ENCODE data around the gene VAT1L. TPM values are rescaled to one million over a fixed set of nuclear protein-coding genes. Genes with fewer than 3 reads are reported as not detected.
A peak's percentile ranks its signal among the peaks of the same experiment; 100 is the strongest.

VAT1L gene
- total RNA-seq, 1 experiment from 2014 or later = 0.10 TPM

DNA sequence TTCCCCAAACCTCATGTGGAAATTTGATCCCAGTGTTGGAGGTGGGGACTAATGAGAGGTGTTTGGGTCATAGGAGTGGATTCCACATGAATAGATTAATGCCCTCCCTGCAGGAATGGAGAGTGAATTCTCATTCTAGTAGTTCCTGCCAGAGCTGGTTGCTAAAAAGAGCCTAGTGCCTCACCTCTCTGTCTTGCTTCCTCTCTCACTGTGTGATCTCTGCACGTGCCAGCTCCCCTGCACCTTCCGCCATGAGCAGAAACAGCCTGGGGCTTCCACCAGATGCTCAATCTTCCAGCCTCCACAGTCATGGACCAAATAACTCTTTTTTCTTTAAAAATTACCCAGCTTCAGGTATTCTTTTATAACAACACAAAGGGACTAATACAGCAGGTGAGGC, 161.1 kb downstream of the VAT1L start:
- Histone ChIP-seq H3K9me2 (ENCODE audit: insufficient read depth) (no peaks in the 10 kb centered on the region), H2AFZ (ENCODE audit: low read depth, low read length, poor library complexity, severe bottlenecking) (no peak overlapping the region), H3K27ac (ENCODE audit: low read depth, low read length) (no peak overlapping the region), H3K4me1 (ENCODE audit: control insufficient read depth in 1 of 2, insufficient read depth in 2 of 2, low read length in 2 of 2) (no peaks in the 10 kb centered on the region), H3K9ac (ENCODE audit: low read length) (no peak overlapping the region), H3K4me3 (replicated peaks in 1 of 2; ENCODE audit: low read depth in 1 of 2, low read length in 2 of 2) (no peak overlapping the region), H3K27me3 (ENCODE audit: insufficient read depth, low read length) (peaks cover 56% of the 10 kb centered on the region), H3K36me3 (ENCODE audit: control insufficient read depth in 1 of 2, insufficient read depth in 2 of 2, low read length in 2 of 2) (no peaks in the 10 kb centered on the region), H3K9me3 (ENCODE audit: control insufficient read depth in 1 of 2, insufficient read depth in 1 of 2, low read depth in 1 of 2, low read length in 2 of 2) (no peaks in the 10 kb centered on the region), H4K20me1 (ENCODE audit: insufficient read depth) (no peaks in the 10 kb centered on the region), H3K4me2 (ENCODE audit: low read length) (no peak overlapping the region), H3K79me2 (ENCODE audit: insufficient read depth, low read length) (no peaks in the 10 kb centered on the region)
- POLR2A ChIA-PET = no interaction called here
- DNase-seq (ENCODE audit: low read depth, low spot score) (no peak), ATAC-seq (no peak)
- CTCF ChIA-PET = no interaction called here
- intact Hi-C loops (cut with micrococcal nuclease) = no loop called here
- RAD21 ChIA-PET (ENCODE audit: low non-redundant PET in 1 of 2, low total read pairs in 2 of 2, uncharacterized antibody in 2 of 2, unreplicated experiment in 2 of 2) = no interaction called here
- BruUV-seq (replicated peaks) = no TSS peak
- no peak for TF ChIP-seq ELF1 (IDR thresholded peaks at IDR 0.05; ENCODE audit: borderline replicate concordance, low read depth)
- no peak for TF ChIP-seq YY1 (IDR thresholded peaks at IDR 0.05; ENCODE audit: extremely low read depth, insufficient replicate concordance, low read depth, low read length)
- TF ChIP-seq, protein P1, sequence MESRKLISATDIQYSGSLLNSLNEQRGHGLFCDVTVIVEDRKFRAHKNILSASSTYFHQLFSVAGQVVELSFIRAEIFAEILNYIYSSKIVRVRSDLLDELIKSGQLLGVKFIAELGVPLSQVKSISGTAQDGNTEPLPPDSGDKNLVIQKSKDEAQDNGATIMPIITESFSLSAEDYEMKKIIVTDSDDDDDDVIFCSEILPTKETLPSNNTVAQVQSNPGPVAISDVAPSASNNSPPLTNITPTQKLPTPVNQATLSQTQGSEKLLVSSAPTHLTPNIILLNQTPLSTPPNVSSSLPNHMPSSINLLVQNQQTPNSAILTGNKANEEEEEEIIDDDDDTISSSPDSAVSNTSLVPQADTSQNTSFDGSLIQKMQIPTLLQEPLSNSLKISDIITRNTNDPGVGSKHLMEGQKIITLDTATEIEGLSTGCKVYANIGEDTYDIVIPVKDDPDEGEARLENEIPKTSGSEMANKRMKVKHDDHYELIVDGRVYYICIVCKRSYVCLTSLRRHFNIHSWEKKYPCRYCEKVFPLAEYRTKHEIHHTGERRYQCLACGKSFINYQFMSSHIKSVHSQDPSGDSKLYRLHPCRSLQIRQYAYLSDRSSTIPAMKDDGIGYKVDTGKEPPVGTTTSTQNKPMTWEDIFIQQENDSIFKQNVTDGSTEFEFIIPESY (IDR thresholded peaks at IDR 0.05; ENCODE audit: extremely low read depth, insufficient replicate concordance, low read length) = no peak
- TF ChIP-seq SP1 (IDR thresholded peaks at IDR 0.05; ENCODE audit: low read depth) = no peak
- TF ChIP-seq FOSL1 (IDR thresholded peaks at IDR 0.05; ENCODE audit: low read depth) = no peak

DNA sequence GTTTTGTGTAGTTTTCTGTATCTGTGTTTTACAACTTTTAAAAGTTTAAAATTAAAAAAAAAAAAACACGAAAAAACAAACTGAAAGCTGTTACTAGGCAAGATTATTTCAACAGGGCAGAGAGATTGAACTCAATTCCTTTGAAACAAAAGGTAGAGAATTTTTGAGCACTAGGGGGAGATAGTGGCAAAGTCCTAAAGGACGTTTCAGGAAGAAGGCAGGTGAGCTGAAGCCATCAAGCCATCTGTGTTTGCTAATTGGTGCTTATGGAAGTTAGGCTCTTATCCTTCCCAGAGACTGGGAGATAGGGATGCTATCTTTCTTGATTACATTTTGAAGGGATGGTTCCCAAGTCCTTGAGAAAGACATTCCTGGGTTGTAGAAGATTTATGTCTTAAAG, 163.4 kb downstream of the VAT1L start:
- Histone ChIP-seq H3K36me3 (ENCODE audit: control insufficient read depth in 1 of 2, insufficient read depth in 2 of 2, low read length in 2 of 2) (no peaks in the 10 kb centered on the region), H3K9ac (ENCODE audit: low read length) (no peak overlapping the region), H3K27me3 (ENCODE audit: insufficient read depth, low read length) (peaks cover 54% of the 10 kb centered on the region), H3K4me3 (replicated peaks in 1 of 2; ENCODE audit: low read depth in 1 of 2, low read length in 2 of 2) (no peak overlapping the region), H3K4me2 (ENCODE audit: low read length) (no peak overlapping the region), H4K20me1 (ENCODE audit: insufficient read depth) (no peaks in the 10 kb centered on the region), H3K27ac (ENCODE audit: low read depth, low read length) (no peak overlapping the region), H3K9me3 (ENCODE audit: control insufficient read depth in 1 of 2, insufficient read depth in 1 of 2, low read depth in 1 of 2, low read length in 2 of 2) (no peaks in the 10 kb centered on the region), H3K4me1 (ENCODE audit: control insufficient read depth in 1 of 2, insufficient read depth in 2 of 2, low read length in 2 of 2) (no peaks in the 10 kb centered on the region), H2AFZ (ENCODE audit: low read depth, low read length, poor library complexity, severe bottlenecking) (no peak overlapping the region), H3K9me2 (ENCODE audit: insufficient read depth) (no peaks in the 10 kb centered on the region), H3K79me2 (ENCODE audit: insufficient read depth, low read length) (no peaks in the 10 kb centered on the region)
- intact Hi-C loops (cut with micrococcal nuclease) = no loop called here
- no TSS peak for BruUV-seq (replicated peaks)
- ChIA-PET POLR2A (no interaction called here), CTCF (interaction anchor here (0.7 to 1.6 kb wide), 5 partner anchors 9 to 52 kb away, joined by 3 to 8 read pairs (median 4); no protein-coding TSS in a partner anchor), RAD21 (ENCODE audit: low non-redundant PET in 1 of 2, low total read pairs in 2 of 2, uncharacterized antibody in 2 of 2, unreplicated experiment in 2 of 2) (interaction anchor here in 1 of 2 experiments (0.6 kb wide), 2 partner anchors 125 to 685 kb away, joined by 4 to 5 read pairs; no protein-coding TSS in a partner anchor)
- TF ChIP-seq FOSL1 (IDR thresholded peaks at IDR 0.05; ENCODE audit: low read depth) (no peak), ZFX (IDR thresholded peaks at IDR 0.05) (no peak), RAD21 (IDR thresholded peaks at IDR 0.05; ENCODE audit: low read depth) (peak; percentile 42; the same call in 1 of the 2 replicates), YY1 (IDR thresholded peaks at IDR 0.05; ENCODE audit: extremely low read depth, insufficient replicate concordance, low read depth, low read length) (no peak)
- TF ChIP-seq, protein P2, sequence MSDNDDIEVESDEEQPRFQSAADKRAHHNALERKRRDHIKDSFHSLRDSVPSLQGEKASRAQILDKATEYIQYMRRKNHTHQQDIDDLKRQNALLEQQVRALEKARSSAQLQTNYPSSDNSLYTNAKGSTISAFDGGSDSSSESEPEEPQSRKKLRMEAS (IDR thresholded peaks at IDR 0.05) = no peak
- TF ChIP-seq, protein P3, sequence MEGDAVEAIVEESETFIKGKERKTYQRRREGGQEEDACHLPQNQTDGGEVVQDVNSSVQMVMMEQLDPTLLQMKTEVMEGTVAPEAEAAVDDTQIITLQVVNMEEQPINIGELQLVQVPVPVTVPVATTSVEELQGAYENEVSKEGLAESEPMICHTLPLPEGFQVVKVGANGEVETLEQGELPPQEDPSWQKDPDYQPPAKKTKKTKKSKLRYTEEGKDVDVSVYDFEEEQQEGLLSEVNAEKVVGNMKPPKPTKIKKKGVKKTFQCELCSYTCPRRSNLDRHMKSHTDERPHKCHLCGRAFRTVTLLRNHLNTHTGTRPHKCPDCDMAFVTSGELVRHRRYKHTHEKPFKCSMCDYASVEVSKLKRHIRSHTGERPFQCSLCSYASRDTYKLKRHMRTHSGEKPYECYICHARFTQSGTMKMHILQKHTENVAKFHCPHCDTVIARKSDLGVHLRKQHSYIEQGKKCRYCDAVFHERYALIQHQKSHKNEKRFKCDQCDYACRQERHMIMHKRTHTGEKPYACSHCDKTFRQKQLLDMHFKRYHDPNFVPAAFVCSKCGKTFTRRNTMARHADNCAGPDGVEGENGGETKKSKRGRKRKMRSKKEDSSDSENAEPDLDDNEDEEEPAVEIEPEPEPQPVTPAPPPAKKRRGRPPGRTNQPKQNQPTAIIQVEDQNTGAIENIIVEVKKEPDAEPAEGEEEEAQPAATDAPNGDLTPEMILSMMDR (IDR thresholded peaks at IDR 0.05 in 2 of 3, conservative IDR thresholded peaks at IDR 0.05 in 1 of 3; ENCODE audit: borderline replicate concordance in 1 of 3, insufficient read depth in 1 of 3, low read depth in 2 of 3, low read length in 2 of 3) = peak; percentile 35 to 52 (median 47); a peak in 4 of 6 replicates
- peak; percentile 18 for DNase-seq (ENCODE audit: low read depth, low spot score)
- ATAC-seq = peak; percentile 84
